GM20000 (cell line): ENCODE data around the gene SNAPC4.

Experiments
- DNase-seq: peaks from one replicate; pipeline ENCODE4 v3.0.0; 2012; ENCODE audit warnings: low spot score
- TF ChIP-seq, protein P1 (sequence below): IDR thresholded peaks from 2 replicates; pipeline ENCODE4 v1.5.1; 2012; ENCODE audit warnings: mild to moderate bottlenecking, control low read depth; ENCODE audit errors: extremely low read depth, missing control alignments

The SNAPC4 gene

DNA sequence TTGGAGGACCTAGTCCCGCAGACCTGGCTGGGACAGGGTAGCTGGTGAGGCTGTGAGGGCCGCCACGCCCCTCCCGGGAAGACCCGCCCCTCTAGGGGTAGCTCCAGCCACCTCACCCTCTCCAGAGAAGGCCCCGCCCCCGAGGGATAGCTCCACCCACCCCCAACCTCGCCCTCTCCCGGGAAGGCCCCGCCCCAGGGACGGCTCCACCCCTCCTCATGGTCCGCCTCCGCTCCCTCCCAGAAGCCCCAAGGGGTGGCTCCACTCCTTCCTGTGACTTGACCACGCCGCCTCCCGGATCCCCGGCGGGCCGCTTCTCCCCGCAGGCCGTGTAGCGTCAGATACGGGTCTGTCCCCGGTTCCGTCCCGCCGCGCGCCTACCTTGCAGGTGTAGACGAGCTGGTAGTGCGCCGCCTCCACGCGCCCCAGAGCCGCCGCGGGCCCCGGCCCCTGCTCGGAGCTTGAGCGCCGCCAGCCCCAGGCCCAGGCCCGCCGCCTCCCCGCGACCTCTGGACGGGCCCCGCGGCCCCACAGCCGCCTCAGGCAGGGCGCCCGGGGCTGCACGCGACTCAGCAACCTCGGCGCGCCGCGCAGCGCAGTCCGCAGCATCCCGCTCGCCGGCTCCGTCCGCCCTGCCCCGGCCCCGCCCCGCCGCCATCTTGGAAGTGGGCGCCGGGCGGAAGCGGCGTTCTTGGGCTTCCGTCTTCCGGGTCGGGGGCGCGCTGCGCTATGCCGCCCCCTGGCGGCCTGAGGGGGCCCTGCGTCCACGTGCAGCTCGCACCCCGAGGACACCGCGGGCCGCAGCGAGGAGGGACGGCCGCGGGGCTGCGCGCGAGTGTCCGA, 36.6 kb downstream of the SNAPC4 start, which contains the start of gene DNLZ:
TSS of gene DNLZ (minus strand) at position 639 of the 843 bp plus-strand sequence. CDS start at position 609, 30 bp downstream.
- peak; percentile 100 for DNase-seq

DNA sequence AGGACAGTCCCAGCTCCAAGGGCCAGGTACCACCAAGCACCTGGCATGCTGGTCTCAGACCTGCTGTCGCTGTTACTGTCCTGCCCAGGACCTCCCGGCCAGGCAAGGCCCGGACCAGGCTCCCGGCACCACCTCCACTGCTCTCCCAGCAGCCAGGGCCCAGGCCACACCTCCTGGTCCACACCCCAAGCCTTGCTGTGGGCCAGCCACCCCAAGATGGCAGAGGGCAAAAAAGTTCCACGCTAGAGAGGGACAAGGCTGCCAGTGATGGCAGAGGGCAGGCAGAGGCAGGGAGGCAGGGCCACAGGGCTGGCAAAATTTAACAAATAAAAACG, 37.6 kb downstream of the SNAPC4 start:
- TF ChIP-seq, protein P1, sequence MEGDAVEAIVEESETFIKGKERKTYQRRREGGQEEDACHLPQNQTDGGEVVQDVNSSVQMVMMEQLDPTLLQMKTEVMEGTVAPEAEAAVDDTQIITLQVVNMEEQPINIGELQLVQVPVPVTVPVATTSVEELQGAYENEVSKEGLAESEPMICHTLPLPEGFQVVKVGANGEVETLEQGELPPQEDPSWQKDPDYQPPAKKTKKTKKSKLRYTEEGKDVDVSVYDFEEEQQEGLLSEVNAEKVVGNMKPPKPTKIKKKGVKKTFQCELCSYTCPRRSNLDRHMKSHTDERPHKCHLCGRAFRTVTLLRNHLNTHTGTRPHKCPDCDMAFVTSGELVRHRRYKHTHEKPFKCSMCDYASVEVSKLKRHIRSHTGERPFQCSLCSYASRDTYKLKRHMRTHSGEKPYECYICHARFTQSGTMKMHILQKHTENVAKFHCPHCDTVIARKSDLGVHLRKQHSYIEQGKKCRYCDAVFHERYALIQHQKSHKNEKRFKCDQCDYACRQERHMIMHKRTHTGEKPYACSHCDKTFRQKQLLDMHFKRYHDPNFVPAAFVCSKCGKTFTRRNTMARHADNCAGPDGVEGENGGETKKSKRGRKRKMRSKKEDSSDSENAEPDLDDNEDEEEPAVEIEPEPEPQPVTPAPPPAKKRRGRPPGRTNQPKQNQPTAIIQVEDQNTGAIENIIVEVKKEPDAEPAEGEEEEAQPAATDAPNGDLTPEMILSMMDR: no peak
- DNase-seq: no peak

More for the DNA sequence above, 36.6 kb downstream of the SNAPC4 start, which contains the start of gene DNLZ:
- TF ChIP-seq, protein P1: peak; percentile 98

DNA sequence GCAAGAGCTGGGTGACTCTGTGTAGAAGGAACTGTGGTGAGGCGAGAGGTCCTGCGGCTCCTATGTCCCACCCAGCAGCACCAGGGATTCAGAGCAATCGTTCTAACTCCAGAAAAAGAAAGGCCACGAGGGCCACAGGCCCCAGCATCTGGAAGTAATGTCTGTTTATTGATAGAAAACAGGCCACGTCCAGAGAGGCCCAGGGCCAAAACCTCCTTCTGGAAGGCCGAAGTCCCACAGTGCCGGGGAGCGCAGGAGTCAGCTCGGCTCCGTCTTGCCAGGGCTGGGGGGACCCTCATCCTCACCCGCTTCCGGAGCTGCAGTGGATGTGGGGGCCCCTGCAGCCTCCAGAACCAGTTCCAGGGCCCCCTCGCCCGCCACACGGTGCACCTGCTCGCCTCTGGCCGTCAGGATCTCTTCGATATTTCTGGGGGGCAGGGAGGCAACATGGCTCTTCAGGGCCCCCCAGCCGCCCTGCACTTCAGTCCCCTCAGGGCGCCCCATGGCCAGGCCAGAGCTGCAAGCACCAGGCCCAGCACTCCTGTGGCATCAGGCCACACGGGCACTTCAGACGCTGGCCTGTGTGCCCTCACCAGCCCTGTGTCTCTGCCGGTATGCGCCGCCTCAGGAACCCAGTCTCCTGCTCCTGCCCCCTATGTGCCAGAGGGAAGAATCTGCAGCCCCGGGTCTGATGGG, 38.1 kb downstream of the SNAPC4 start:
- DNase-seq: no peak
- TF ChIP-seq, protein P1: no peak

DNA sequence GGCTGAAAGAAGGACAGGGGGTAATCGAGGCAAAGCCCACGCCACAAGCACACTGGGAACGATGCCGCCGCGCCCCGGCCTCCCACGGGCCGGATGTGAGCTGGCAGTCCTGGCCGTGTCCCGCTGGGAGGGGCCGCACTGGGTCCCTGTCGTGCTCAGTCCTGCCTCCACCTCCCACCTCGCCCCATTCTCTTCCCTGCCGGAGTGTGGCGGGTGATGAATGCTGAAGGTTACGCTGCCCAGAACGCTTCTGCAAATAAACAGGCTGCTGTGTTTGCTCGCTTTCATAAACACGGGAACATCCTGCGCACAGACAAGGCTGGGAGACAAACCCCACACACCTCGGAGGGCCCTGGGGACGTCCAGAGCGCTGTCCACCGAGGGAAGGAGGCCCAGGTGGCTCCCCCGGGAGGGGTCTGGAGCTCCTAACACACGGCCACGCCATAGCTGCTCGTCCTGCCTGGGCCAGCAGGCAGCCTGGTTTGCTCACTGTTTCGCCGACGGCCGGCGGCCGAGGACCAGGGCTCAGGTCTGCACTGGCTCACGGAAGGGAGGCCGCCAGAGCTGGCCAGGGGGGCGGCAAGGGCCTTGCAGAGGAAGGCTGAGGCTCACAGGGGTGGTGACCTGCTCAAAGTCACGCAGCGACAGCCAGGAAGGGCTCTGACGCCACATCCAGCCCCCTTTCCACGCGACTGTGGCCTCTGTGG, 38.8 kb downstream of the SNAPC4 start:
- TF ChIP-seq, protein P1: no peak
- no peak for DNase-seq

DNA sequence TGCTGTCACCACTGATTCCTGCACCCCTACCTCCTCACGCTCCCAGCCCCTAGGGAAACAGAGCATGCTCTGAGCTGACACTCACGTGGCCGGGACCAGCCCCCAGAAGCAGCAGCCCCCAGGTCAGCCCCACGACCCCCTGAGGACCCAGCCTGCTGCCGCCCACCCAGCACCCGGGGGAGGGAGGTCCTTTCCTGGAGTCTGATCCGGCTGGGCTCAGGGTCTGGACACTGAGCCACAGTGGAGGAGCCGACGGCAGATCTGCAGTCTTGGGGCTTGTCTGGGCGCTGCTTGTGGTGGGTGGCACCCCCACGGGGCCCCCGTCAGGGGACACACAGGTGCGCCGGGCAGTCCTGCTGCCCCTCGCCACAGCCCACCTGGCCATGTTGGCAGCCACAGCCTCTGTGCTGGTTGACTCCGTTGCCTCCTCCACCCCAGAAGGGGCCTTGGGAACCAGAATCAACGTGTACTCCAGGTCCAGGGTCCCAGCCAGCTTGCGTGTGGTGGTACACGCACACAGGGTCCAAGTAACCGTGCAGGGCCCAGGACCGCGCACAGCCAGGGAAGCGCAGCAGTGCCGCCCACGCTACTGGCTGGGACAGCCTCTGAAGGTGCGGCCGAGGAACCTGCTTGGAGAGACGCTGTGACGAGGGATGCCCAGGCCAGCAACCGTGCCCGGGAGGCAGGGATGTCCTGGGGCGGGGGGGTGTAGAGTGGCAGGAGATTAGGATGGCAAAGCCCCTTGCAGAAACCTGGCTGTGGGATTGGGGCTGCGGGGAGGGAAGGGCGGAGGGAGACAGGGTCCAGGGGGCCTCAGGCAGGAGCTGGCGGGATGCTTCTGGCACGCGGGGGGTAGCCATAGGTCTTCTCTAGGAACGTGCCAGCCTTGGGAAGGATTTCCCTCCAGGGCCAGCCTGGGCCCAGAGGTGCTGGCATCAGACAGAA, 39.9 kb downstream of the SNAPC4 start:
- DNase-seq: no peak
- TF ChIP-seq, protein P1: no peak

DNA sequence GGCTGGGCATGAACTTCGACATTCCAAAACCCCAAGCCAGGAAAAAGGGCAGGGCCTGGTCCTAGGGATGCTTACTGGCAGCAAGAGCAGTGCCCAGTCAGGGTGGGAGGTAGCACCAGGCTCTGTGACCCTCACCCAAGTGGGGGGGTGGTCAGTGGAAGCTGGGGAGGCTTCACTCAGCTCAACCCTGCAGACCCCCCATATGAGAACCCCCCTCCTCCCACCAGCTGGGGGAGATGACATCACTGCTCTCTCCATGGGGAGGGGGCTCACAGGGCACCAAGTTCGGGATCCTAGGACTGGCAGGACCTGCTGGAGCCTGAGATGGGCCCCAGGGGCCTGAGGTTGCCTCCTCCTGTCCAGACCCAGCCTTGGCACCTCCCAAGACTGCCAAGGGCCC, 41.1 kb downstream of the SNAPC4 start:
- TF ChIP-seq, protein P1: no peak
- DNase-seq: no peak
